OCI-LY7 (cell line): ENCODE data around the gene DOC2A.

ENCODE experiments used
- CTCF ChIP-seq: fragments of 200-600 bp; sonication (generic); conservative IDR thresholded peaks from 2 replicates; pipeline ENCODE4 v1.5.1; 2014; ENCODE audit warnings: mild to moderate bottlenecking, antibody characterized with exemption, low read length, moderate library complexity, mixed read lengths
- EZH2phosphoT487 ChIP-seq: fragments of 200-600 bp; sonication (generic); IDR thresholded peaks from 2 replicates; pipeline ENCODE4 v1.6.1; 2018; ENCODE audit warnings: low read depth, borderline replicate concordance, mild to moderate bottlenecking, mixed run types, antibody characterized with exemption, low read length, moderate library complexity, mixed read lengths

GRCh38 chr16:29961127-29961478 is 49.7 kb downstream of the DOC2A start:
- TF ChIP-seq CTCF: no peak
- no peak for TF ChIP-seq EZH2phosphoT487
